Measurements from ENCODE around the gene TMEM179B. TPM values are rescaled to one million over a fixed set of nuclear protein-coding genes. Genes with fewer than 3 reads are reported as not detected.

TMEM179B gene
- total and polyA plus RNA-seq, 9 of the 15 experiments (the other 6 are each of a cell fraction or from before 2014, with no cell fraction given), result 27.7 to 105 (median 37.0) TPM

- TF ChIP-seq, protein P1, sequence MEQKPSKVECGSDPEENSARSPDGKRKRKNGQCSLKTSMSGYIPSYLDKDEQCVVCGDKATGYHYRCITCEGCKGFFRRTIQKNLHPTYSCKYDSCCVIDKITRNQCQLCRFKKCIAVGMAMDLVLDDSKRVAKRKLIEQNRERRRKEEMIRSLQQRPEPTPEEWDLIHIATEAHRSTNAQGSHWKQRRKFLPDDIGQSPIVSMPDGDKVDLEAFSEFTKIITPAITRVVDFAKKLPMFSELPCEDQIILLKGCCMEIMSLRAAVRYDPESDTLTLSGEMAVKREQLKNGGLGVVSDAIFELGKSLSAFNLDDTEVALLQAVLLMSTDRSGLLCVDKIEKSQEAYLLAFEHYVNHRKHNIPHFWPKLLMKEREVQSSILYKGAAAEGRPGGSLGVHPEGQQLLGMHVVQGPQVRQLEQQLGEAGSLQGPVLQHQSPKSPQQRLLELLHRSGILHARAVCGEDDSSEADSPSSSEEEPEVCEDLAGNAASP (IDR thresholded peaks at IDR 0.05), result no peak
- TF ChIP-seq, protein P2, sequence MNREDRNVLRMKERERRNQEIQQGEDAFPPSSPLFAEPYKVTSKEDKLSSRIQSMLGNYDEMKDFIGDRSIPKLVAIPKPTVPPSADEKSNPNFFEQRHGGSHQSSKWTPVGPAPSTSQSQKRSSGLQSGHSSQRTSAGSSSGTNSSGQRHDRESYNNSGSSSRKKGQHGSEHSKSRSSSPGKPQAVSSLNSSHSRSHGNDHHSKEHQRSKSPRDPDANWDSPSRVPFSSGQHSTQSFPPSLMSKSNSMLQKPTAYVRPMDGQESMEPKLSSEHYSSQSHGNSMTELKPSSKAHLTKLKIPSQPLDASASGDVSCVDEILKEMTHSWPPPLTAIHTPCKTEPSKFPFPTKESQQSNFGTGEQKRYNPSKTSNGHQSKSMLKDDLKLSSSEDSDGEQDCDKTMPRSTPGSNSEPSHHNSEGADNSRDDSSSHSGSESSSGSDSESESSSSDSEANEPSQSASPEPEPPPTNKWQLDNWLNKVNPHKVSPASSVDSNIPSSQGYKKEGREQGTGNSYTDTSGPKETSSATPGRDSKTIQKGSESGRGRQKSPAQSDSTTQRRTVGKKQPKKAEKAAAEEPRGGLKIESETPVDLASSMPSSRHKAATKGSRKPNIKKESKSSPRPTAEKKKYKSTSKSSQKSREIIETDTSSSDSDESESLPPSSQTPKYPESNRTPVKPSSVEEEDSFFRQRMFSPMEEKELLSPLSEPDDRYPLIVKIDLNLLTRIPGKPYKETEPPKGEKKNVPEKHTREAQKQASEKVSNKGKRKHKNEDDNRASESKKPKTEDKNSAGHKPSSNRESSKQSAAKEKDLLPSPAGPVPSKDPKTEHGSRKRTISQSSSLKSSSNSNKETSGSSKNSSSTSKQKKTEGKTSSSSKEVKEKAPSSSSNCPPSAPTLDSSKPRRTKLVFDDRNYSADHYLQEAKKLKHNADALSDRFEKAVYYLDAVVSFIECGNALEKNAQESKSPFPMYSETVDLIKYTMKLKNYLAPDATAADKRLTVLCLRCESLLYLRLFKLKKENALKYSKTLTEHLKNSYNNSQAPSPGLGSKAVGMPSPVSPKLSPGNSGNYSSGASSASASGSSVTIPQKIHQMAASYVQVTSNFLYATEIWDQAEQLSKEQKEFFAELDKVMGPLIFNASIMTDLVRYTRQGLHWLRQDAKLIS (CRISPR knock-in tag; IDR thresholded peaks at IDR 0.05), result peak; percentile 96
- TF ChIP-seq MIER1 (IDR thresholded peaks at IDR 0.05; ENCODE audit: low read depth) (no peak), NR0B1 (IDR thresholded peaks at IDR 0.05; ENCODE audit: partially characterized antibody) (no peak), ZBTB12 (CRISPR knock-in tag; IDR thresholded peaks at IDR 0.05) (peak; percentile 92), CBFB (CRISPR knock-in tag; IDR thresholded peaks at IDR 0.05) (peak; percentile 64; the same call in 1 of the 2 replicates), RBM15 (IDR thresholded peaks at IDR 0.05; ENCODE audit: insufficient read depth, low read length) (no peak)
- TF ChIP-seq, protein P3, sequence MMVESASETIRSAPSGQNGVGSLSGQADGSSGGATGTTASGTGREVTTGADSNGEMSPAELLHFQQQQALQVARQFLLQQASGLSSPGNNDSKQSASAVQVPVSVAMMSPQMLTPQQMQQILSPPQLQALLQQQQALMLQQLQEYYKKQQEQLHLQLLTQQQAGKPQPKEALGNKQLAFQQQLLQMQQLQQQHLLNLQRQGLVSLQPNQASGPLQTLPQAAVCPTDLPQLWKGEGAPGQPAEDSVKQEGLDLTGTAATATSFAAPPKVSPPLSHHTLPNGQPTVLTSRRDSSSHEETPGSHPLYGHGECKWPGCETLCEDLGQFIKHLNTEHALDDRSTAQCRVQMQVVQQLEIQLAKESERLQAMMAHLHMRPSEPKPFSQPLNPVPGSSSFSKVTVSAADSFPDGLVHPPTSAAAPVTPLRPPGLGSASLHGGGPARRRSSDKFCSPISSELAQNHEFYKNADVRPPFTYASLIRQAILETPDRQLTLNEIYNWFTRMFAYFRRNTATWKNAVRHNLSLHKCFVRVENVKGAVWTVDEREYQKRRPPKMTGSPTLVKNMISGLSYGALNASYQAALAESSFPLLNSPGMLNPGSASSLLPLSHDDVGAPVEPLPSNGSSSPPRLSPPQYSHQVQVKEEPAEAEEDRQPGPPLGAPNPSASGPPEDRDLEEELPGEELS (CRISPR knock-in tag; IDR thresholded peaks at IDR 0.05; ENCODE audit: borderline replicate concordance), result peak; percentile 92; the same call in 1 of the 2 replicates
- TF ChIP-seq, protein P4, sequence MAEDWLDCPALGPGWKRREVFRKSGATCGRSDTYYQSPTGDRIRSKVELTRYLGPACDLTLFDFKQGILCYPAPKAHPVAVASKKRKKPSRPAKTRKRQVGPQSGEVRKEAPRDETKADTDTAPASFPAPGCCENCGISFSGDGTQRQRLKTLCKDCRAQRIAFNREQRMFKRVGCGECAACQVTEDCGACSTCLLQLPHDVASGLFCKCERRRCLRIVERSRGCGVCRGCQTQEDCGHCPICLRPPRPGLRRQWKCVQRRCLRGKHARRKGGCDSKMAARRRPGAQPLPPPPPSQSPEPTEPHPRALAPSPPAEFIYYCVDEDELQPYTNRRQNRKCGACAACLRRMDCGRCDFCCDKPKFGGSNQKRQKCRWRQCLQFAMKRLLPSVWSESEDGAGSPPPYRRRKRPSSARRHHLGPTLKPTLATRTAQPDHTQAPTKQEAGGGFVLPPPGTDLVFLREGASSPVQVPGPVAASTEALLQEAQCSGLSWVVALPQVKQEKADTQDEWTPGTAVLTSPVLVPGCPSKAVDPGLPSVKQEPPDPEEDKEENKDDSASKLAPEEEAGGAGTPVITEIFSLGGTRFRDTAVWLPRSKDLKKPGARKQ (CRISPR knock-in tag; IDR thresholded peaks at IDR 0.05), result no peak
These were observed at the start of gene TMEM179B (continued) for GRCh38 chr11:62787005-62787759.
